Peyer's patch (tissue), 4 donors: Measurements from ENCODE around the gene EBP. TPM values are rescaled to one million over a fixed set of nuclear protein-coding genes. Genes with fewer than 3 reads are reported as not detected.
A peak's percentile ranks its signal among the peaks of the same experiment; 100 is the strongest.

ENCODE experiments used
- DNase-seq, 3 donors: peaks; one replicate each; pipeline ENCODE4 v3.0.0-alpha.2; 2017 to 2019
- H3K27ac ChIP-seq, 4 donors: fragments of 200-600 bp; sonication (generic); one replicate each; pipeline ENCODE4 v1.5.1; 2016 to 2019
- H3K27me3 ChIP-seq, 2 donors: fragments of 200-600 bp; sonication (generic); one replicate each; pipeline ENCODE4 v1.5.1; 2019
- H3K36me3 ChIP-seq, 3 donors: fragments of 200-600 bp; sonication (generic); one replicate each; pipeline ENCODE4 v1.5.1; 2016 to 2019
- H3K4me1 ChIP-seq, 4 donors: fragments of 200-600 bp; sonication (generic); one replicate each; pipeline ENCODE4 v1.5.1; 2016 to 2019
- H3K4me3 ChIP-seq, 4 donors: fragments of 200-600 bp; sonication (generic); 1 replicate in 3 of 4; 2 replicates in 1 of 4; pipeline ENCODE4 v1.5.1; 2016 to 2019; ENCODE audit warnings: mild to moderate bottlenecking in 1 of 4
- H3K9me3 ChIP-seq, 4 donors: fragments of 200-600 bp; sonication (generic); one replicate each; pipeline ENCODE4 v1.5.1; 2016 to 2019; ENCODE audit warnings: mild to moderate bottlenecking in 1 of 4
- CTCF ChIP-seq, 6 experiments: fragments of 450-650 bp in 4 of 6; fragments of 200-600 bp in 2 of 6; sonication (generic) in 1 of 6; IDR thresholded peaks; one replicate each; pipeline ENCODE4 v1.5.1; 2017 to 2019; ENCODE audit warnings: antibody characterized with exemption in 6 of 6, mild to moderate bottlenecking in 3 of 6, moderate library complexity in 1 of 6
- POLR2A ChIP-seq, 2 donors: fragments of 450-650 bp; IDR thresholded peaks; one replicate each; pipeline ENCODE4 v1.5.1; 2017; ENCODE audit warnings: antibody characterized with exemption in 2 of 2, mild to moderate bottlenecking in 2 of 2, moderate library complexity in 2 of 2
- total RNA-seq, 4 donors: library from RNA; depleted of rRNA; stranded (reverse); fragments of >200 nt; gene quantifications; one replicate each; pipeline ENCODE4 v1.1.0, GENCODE V29; 2016

The EBP gene
- total RNA-seq, 4 donors from 2014 or later: 47.0 to 189 (median 134) TPM

- peak; percentile 80 to 92 (median 86) for DNase-seq
- peak within 1 kb of the TSS; percentile 57 to 70 (median 64) for H3K4me3 ChIP-seq
- TF ChIP-seq CTCF (IDR thresholded peaks at IDR 0.05) (no peak), POLR2A (IDR thresholded peaks at IDR 0.05) (peak; percentile 31 to 36)
- H3K27ac ChIP-seq: peak within 1 kb of the TSS; percentile 72 to 78 (median 76)
- no peaks in the 10 kb centered on the region for H3K9me3 ChIP-seq
- H3K4me1 ChIP-seq: peaks cover 0 to 5% (median 0%) of the 10 kb centered on the region in 4 donors
- no peaks in the 10 kb centered on the region for H3K27me3 ChIP-seq
- no peaks in the 10 kb centered on the region for H3K36me3 ChIP-seq
These were observed 13.0 kb upstream of the EBP start, which contains the start of gene PORCN for GRCh38 chrX:48508400-48509244. PORCN (plus strand) TSS chrX:48508992; CDS start chrX:48509821, 829 bp downstream.

DNA sequence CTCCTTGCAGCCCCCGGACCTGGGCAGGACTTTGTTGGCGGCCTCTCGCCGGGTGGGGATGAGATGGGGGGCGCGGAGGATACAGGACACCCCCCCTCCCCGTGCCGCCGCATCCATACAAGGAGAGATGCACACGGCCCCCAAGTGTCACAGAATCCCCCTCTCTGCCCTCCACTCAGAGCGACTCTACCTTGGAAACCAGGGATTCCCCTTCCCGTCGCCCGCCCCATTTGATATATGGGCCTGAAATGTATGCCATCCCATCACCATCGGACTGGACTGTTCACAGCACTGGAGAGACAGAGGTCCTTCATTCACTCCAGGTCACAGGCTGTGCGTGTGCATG is 12.4 kb upstream of the EBP start:
- Histone ChIP-seq H3K27me3 (no peaks in the 10 kb centered on the region), H3K27ac (peak overlapping the region; percentile 72 to 78 (median 76)), H3K36me3 (no peaks in the 10 kb centered on the region), H3K4me1 (peaks cover 0 to 5% (median 0%) of the 10 kb centered on the region in 4 donors), H3K4me3 (peak overlapping the region; percentile 57 to 70 (median 64)), H3K9me3 (no peaks in the 10 kb centered on the region)
- DNase-seq: no peak
- no peak for TF ChIP-seq POLR2A (IDR thresholded peaks at IDR 0.05)
- TF ChIP-seq CTCF (IDR thresholded peaks at IDR 0.05): no peak

DNA sequence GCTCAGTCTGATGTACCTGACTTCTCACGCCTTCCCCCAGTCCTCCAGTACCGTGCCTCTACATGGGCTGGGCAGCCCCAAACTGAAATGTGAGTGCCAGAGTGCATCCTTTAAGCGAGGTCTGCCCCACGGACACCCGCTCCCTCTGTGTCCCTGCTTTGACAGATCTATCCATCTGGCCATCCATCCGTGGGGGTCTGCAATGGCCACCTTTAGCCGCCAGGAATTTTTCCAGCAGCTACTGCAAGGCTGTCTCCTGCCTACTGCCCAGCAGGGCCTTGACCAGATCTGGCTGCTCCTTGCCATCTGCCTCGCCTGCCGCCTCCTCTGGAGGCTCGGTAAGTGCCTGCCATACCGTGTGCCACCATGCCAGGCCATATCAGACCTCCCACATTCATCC is 12.0 kb upstream of the EBP start:
- H3K9me3 ChIP-seq: no peaks in the 10 kb centered on the region
- TF ChIP-seq POLR2A (IDR thresholded peaks at IDR 0.05) (no peak), CTCF (IDR thresholded peaks at IDR 0.05) (no peak)
- H3K27ac ChIP-seq: peak overlapping the region in 1 of 4 donors; percentile 72
- peaks cover 0 to 5% (median 0%) of the 10 kb centered on the region in 4 donors for H3K4me1 ChIP-seq
- no peaks in the 10 kb centered on the region for H3K27me3 ChIP-seq
- H3K4me3 ChIP-seq: peak overlapping the region; percentile 57 to 70 (median 64)
- no peaks in the 10 kb centered on the region for H3K36me3 ChIP-seq
- no peak for DNase-seq

DNA sequence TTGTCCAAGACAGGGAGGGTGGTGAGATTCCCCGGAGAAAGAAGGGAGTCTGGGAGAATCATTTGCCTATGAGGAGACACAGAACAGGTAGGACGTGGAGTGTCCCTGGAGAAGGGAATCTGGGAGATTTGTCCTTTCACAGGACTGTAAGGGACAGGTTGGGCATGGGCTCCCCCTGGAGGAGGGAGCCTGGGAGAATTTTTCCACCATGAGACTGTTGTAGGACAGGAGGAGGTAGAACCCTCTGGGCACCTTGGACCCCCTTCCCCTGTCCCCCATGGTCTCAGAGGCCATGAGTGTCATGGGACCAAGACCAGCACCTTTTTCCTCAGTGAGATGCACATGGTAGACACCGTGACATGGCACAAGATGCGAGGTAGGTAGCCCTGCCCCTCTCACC is 10.0 kb upstream of the EBP start:
- Histone ChIP-seq H3K27me3 (no peaks in the 10 kb centered on the region), H3K9me3 (no peaks in the 10 kb centered on the region), H3K4me1 (peaks cover 0 to 5% (median 0%) of the 10 kb centered on the region in 4 donors), H3K36me3 (no peaks in the 10 kb centered on the region), H3K4me3 (no peak overlapping the region), H3K27ac (no peak overlapping the region)
- no peak for DNase-seq
- peak in 1 of 6 experiments; percentile 18 for TF ChIP-seq CTCF (IDR thresholded peaks at IDR 0.05)
- TF ChIP-seq POLR2A (IDR thresholded peaks at IDR 0.05): no peak

DNA sequence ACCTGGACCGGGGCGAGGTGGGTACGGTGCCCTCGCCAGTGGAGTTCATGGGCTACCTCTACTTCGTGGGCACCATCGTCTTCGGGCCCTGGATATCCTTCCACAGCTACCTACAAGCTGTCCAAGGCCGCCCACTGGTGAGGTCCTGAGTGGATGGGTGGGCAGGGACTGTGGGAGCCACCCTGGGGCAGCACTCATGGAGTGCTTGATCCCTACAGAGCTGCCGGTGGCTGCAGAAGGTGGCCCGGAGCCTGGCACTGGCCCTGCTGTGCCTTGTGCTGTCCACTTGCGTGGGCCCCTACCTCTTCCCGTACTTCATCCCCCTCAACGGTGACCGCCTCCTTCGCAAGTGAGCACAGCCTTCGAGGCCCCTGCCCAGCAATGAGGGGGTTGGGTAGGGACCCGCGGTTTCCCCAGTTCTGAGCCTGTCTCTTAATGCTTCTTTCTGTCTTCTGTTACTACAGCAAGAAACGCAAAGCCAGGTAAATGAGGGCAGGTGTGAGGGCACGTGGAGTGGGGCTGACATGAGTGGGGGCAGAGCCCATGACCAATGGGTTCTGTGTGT is 9.2 kb upstream of the EBP start:
- DNase-seq: no peak
- Histone ChIP-seq H3K9me3 (no peaks in the 10 kb centered on the region), H3K36me3 (no peaks in the 10 kb centered on the region), H3K27ac (no peak overlapping the region), H3K4me3 (no peak overlapping the region), H3K4me1 (peaks cover 0 to 5% (median 0%) of the 10 kb centered on the region in 4 donors), H3K27me3 (no peaks in the 10 kb centered on the region)
- TF ChIP-seq CTCF (IDR thresholded peaks at IDR 0.05) (no peak), POLR2A (IDR thresholded peaks at IDR 0.05) (no peak)
